ENCODE results near the gene FAM110D. TPM values are rescaled to one million over a fixed set of nuclear protein-coding genes. Genes with fewer than 3 reads are reported as not detected.

The FAM110D gene
- total RNA-seq, 2 donors from 2014 or later: 0.38 to 1.1 TPM

DNA sequence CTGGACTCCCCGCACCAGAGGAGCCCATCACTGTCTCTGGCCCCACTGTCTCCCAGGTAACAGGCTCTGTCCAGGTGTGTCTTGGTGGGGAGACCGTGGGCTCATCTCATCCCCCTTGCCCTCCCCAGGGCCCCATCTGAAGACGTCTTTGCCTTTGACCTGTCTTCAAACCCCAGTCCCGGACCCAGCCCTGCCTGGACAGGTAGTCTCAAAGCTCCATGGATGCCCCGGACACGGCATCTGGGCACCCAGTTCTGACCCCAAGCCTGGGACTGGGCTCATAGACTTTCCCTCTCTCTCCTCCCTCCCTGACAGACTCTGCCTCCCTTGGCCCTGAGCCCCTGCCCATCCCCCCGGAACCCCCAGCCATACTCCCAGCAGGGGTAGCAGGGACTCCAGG lies 25.2 kb downstream of the FAM110D start:
- no peak overlapping the region for H3K27ac Mint-ChIP-seq
- H3K4me3 Mint-ChIP-seq: no peak overlapping the region
- Histone ChIP-seq H3K27ac (ENCODE audit: low read depth, low read length) (no peak overlapping the region), H3K9me3 (ENCODE audit: control insufficient read depth, low read length) (no peaks in the 10 kb centered on the region), H3K27me3 (ENCODE audit: control insufficient read depth, insufficient read depth, low read length, poor library complexity, severe bottlenecking) (no peaks in the 10 kb centered on the region), H3K4me3 (ENCODE audit: low read length) (no peak overlapping the region), H3K4me1 (ENCODE audit: control insufficient read depth, insufficient read depth, low read length) (no peaks in the 10 kb centered on the region), H3K9ac (ENCODE audit: extremely low read depth, low read length, poor library complexity, severe bottlenecking) (no peak overlapping the region), H3K36me3 (ENCODE audit: control insufficient read depth, insufficient read depth, low read length) (peaks cover 9% of the 10 kb centered on the region)
- DNase-seq: no peak
- H3K27me3 Mint-ChIP-seq (ENCODE audit: insufficient read depth): no peaks in the 10 kb centered on the region
- H3K9me3 Mint-ChIP-seq: no peaks in the 10 kb centered on the region
- H3K36me3 Mint-ChIP-seq (ENCODE audit: low read depth): peaks cover 50% of the 10 kb centered on the region
- 85 to 92% methylated on average over 5 to 7 of the region's 7 CpGs for WGBS, 2 experiments (ENCODE audit: insufficient coverage in 1 of 2, insufficient read length in 1 of 2)
- TF ChIP-seq CTCF (conservative IDR thresholded peaks at IDR 0.05): no peak
- no peaks in the 10 kb centered on the region for H3K4me1 Mint-ChIP-seq

DNA sequence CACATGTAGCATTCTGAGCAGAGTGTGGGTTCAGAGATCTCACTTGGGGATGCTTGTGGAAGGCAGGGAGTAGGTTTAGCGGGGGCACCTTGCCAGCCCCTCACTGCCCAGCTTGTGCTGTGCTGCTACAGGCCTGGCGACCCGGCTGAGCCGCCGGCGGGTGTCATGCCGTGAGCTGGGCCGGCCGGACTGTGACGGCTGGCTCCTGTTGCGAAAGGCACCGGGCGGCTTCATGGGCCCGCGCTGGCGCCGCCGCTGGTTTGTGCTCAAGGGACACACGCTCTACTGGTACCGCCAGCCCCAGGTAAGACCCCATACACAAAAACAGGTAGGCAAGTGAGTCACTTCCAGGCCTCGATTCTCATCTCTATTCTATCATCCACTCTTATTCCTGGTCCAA lies 26.0 kb downstream of the FAM110D start:
- Histone ChIP-seq H3K9me3 (ENCODE audit: control insufficient read depth, low read length) (no peaks in the 10 kb centered on the region), H3K27ac (ENCODE audit: low read depth, low read length) (no peak overlapping the region), H3K4me1 (ENCODE audit: control insufficient read depth, insufficient read depth, low read length) (no peaks in the 10 kb centered on the region), H3K27me3 (ENCODE audit: control insufficient read depth, insufficient read depth, low read length, poor library complexity, severe bottlenecking) (no peaks in the 10 kb centered on the region), H3K36me3 (ENCODE audit: control insufficient read depth, insufficient read depth, low read length) (peaks cover 9% of the 10 kb centered on the region), H3K4me3 (ENCODE audit: low read length) (no peak overlapping the region), H3K9ac (ENCODE audit: extremely low read depth, low read length, poor library complexity, severe bottlenecking) (no peak overlapping the region)
- DNase-seq: no peak
- H3K9me3 Mint-ChIP-seq: no peaks in the 10 kb centered on the region
- WGBS, 2 experiments (ENCODE audit: insufficient coverage in 1 of 2, insufficient read length in 1 of 2): 92 to 96% methylated on average over 10 to 21 of the region's 21 CpGs
- H3K4me3 Mint-ChIP-seq: no peak overlapping the region
- no peaks in the 10 kb centered on the region for H3K27me3 Mint-ChIP-seq (ENCODE audit: insufficient read depth)
- no peak for TF ChIP-seq CTCF (conservative IDR thresholded peaks at IDR 0.05)
- H3K27ac Mint-ChIP-seq: no peak overlapping the region
- no peaks in the 10 kb centered on the region for H3K4me1 Mint-ChIP-seq
- peaks cover 53% of the 10 kb centered on the region for H3K36me3 Mint-ChIP-seq (ENCODE audit: low read depth)

DNA sequence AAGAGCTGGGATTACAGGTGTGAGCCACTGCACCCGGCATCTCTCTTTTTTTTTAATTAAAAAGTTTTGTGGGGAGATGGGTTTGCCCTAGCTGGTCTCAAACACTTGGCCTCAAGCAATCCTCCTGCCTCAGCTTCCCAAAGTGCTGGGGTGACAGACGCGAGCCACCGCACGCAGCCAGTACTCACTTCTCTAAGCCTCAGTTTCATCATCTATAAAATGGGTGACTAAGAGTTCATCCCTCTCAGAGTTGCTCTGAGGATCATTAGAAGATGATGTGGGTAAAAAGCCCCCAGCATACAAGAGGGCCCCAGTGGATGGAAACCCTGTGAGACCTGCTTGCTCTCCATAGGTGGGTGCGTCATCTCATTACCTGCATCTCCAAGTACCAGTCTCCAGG lies 29.0 kb downstream of the FAM110D start:
- 98 to 100% methylated on average over 2 to 6 of the region's 6 CpGs for WGBS, 2 experiments (ENCODE audit: insufficient coverage in 1 of 2, insufficient read length in 1 of 2)
- Histone ChIP-seq H3K9ac (ENCODE audit: extremely low read depth, low read length, poor library complexity, severe bottlenecking) (no peak overlapping the region), H3K27ac (ENCODE audit: low read depth, low read length) (no peak overlapping the region), H3K4me1 (ENCODE audit: control insufficient read depth, insufficient read depth, low read length) (no peaks in the 10 kb centered on the region), H3K4me3 (ENCODE audit: low read length) (no peak overlapping the region), H3K36me3 (ENCODE audit: control insufficient read depth, insufficient read depth, low read length) (peaks cover 5% of the 10 kb centered on the region), H3K9me3 (ENCODE audit: control insufficient read depth, low read length) (no peaks in the 10 kb centered on the region), H3K27me3 (ENCODE audit: control insufficient read depth, insufficient read depth, low read length, poor library complexity, severe bottlenecking) (no peaks in the 10 kb centered on the region)
- DNase-seq: no peak
- H3K27ac Mint-ChIP-seq: no peak overlapping the region
- TF ChIP-seq CTCF (conservative IDR thresholded peaks at IDR 0.05): no peak
- H3K4me1 Mint-ChIP-seq: peaks cover 6% of the 10 kb centered on the region
- no peaks in the 10 kb centered on the region for H3K9me3 Mint-ChIP-seq
- peaks cover 2% of the 10 kb centered on the region for H3K27me3 Mint-ChIP-seq (ENCODE audit: insufficient read depth)
- peaks cover 36% of the 10 kb centered on the region for H3K36me3 Mint-ChIP-seq (ENCODE audit: low read depth)
- H3K4me3 Mint-ChIP-seq: no peak overlapping the region
